Measurements from ENCODE around the gene C18orf63.
"Not testable (repeated sequence)": the region's sequence is repeated elsewhere in the genome, so short reads cannot be mapped to it uniquely, and the experiment has no call there.

C18orf63 gene

DNA sequence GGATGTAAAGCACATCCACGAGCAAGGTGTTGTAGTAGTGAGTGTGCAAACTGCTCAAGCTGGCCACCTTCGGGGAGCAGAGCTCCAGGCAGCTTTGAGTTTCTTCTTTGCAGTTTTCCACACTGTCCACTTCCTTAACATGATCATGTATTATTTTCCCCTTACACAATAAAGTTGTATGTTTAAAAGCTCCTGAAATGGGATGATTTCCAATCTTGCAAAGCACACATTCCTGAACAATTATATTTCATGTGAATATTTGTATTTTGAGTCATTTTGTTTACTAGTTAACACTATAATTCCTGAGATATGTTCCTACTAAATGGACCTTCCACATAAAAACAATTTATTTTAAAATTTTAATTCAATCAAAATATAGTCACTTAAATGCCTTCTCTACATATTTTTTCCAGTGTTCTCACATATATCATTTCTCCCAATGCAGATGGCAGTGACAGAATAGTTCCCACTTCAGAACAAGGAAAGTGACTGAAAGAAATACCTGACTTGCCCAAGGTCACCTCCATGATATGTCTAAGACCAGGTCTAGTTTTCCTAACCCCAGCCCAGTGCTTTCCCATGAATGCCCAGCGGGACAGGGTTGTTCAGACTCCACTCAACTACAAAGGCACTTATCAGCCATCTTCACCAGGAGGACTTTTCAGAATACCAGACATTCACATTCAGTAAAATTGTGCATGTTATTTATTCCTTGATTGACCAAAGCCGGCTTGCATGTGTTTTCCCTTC lies 29.4 kb upstream of the C18orf63 start:
- no peak for DNase-seq (ENCODE audit: low read depth, low spot score)

DNA sequence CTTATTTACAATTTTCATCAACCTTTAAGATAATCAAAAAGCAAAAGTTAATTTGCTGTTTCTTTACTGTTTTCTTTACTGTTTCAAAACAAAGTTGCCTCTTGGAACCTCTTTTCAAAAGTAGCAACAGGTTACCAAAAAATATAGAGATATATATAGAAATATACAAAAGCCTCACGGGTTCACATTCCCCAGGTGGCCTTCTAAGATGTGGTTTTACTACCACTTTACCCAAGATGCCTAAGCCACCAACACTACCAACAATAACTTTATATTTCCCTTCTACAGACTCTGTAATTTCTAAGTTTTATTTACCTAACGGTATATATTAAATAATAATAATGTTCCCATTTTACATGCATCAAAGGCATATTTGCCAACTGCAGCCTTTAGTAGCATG lies 28.8 kb upstream of the C18orf63 start:
- no peak for DNase-seq (ENCODE audit: low read depth, low spot score)

DNA sequence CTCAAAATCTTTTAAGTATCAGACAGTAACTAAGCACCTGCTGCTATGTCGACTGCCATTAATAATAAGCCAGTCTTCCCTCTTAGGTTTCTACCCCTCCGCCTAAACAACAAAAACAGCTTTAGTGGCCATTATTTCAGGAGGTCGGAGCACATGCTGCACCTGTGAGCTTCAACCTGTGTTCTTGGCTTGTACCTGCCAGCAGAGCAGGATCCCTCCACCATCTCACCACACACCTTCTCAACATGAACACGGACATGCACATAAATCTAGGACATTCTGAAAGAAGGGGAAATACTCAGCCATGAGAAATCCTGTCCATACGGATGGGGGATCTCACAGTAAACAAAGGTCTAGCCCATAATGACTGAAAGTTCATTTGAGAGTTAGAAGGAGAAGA lies 27.6 kb upstream of the C18orf63 start:
- DNase-seq (ENCODE audit: low read depth, low spot score) = no peak

DNA sequence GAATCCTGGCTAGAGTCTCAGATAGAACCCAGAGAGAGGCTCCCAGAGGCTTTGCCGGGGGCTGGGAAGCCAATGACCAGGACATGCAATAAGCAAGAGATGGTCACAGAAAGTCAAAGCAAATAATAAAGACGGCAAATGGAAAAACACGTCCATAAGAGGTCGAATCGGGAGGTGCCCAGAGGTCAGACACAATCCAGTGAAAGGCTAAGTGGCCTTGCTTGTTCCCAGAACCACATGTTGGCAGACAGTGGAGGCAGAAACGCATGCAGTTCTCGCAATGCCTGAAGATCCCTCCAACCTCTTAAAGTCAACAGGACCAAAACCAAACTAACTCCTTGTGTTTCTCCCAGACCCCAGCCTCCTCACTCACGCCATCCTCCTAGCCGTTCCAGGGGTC lies 26.9 kb upstream of the C18orf63 start:
- DNase-seq (ENCODE audit: low read depth, low spot score) = no peak

DNA sequence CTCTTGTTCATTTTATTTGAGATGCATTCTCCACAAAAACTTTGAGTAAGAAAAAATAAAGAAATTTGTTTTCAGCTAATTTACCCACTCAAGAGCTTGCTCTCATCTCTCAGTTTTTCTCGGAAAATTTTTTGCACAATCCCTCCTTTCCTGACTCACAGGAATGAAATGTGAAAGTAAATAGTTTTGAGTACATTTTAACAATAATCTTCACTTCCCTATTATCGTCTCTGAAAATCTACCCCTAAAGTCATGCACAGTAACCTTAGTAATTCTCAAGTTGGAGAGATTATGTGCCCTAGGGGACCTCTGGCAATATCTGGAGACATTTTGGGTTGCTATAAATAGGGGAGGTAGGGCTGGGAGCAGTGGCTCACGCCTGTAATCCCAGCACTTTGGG lies 26.5 kb upstream of the C18orf63 start:
- no peak for DNase-seq (ENCODE audit: low read depth, low spot score)

DNA sequence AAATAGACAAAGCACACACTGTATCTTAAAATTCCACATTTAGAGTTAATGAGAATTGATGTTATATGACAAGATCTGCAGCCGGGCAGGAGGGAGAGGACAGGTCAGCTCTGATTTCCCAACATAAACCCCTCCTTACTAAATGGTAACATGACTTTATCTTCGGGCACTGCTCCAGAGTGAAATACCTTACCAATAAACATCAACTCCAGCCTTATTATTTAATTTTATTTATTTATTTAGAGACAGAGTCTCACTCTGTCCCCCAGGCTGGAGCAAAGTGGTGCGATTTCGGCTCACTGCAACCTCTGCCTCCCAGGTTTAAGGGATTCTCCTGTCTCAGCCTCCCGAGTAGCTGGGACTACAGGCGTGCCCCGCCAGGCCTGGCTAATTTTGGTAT lies 25.6 kb upstream of the C18orf63 start:
- DNase-seq (ENCODE audit: low read depth, low spot score) = no peak

DNA sequence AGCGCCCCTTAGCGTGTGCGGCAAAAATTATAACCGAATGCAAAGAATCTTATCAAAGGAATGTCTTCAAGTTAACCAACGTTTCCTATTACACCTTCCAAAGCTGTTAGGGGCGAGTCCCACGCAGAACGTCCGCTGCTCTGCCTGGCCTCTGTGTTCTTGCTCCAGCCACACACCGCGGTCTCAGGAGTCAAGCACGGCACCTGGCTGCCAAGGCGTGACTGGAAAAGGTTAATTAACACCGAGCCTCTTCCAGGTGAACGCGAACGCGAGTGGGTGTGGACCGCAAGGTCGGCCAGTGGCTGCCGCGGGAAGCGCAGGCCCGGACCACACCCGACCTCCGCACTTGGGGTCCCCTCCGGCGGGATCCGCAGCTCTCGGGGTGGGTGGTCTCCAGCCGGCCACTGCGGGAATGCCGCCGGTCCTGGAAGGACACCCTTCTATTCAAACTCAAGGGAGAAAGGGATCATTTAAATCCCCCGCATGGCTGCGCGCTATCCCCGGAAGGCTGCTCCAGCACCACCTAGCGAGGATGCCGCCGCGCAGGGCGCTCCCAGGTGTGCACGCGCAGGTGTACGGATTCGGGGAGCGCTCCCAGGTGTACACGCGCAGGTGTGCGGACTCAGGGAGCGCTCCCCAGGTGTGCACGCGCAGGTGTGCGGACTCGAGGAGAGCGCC lies 24.7 kb upstream of the C18orf63 start:
- DNase-seq (ENCODE audit: low read depth, low spot score) = no peak

DNA sequence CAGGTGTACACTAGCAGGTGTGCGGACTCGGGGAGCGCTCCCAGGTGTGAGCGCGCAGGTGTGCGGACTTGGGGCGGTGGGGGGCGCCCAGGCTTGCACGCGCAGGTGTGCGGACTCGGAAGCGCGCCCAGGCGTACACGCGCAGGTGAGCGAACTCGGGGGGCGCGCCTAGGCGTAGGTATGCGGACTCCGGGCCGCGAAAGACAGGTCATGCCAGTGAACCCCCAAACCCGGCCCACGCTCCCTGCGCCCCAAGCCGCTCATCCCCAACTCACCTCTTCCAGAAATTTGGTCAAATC lies 24.2 kb upstream of the C18orf63 start:
- no peak for DNase-seq (ENCODE audit: low read depth, low spot score)

DNA sequence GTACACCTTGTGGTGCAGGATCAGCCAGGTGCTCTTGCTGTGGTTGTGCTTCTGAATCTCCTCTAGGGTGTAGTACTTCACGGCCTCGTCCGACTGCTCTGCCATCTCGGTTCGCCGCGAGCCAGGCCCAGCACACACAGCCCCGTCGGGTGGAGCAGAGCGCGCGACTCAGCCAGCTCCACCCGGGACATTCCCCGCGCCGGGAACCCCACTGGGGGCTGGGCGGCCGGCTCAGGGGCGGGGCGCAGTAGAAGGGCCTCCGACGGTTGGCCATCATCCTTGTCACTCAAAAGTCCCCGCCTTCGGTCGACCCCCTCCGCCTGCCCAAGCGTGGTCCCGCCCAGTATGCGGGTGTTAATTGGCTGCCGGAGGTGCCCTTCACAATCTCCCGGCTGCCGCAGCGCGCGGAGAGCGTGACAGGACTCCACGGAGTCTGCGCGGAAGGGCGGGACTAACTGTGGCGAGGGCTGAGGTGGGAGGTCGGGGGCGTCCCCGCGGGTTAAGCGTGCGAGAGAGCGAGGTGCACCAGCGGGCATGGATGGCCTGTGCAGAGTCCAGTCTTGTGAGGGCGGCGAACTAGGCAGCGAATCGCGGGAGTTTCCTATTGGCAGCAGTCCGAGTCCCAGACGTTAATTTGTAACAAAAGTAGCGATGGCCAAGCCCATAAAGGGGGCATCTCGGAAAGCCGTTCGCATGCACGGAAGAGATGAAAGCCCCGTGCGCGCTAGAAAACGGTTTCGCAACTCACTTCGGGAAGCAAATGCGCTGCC lies 23.7 kb upstream of the C18orf63 start, which contains the start of gene CYB5A:
Gene CYB5A, minus strand, starts transcription at position 193 of the 770 bp plus-strand sequence. Its CDS starts 88 bp downstream, at position 105.
- DNase-seq (ENCODE audit: low read depth, low spot score) = no peak

DNA sequence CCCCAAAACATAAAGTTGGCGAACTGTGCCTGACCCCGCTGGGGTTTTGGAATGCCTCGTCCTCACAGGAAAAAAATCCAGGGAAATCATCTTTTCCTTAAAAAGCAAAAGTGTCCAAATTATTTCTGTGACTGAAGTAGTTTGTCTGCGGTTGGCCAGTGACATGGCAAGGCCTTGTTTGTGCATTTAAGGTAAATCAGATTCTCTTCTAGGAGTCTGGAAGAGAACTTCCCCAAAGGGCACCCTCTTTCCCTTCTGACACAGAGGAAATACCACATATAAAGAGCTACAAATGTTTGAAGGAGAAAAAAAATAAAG lies 23.1 kb upstream of the C18orf63 start:
- no peak for DNase-seq (ENCODE audit: low read depth, low spot score)

DNA sequence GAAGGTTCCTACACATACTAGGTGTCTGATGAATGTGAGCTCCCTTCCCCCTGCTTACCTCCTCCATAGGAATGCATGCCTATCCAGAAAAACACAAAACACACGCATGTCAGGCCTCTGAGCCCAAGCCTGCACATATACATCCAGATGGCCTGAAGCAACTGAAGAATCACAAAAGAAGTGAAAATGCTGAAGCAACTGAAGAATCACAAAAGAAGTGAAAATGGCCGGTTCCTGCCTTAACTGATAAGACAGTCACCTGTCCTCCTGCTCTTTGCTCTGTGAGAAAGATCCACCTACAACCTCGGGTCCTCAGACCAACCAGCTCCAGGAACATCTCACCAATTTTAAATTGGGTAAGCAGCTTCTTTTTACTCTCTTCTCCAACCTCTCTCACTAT lies 22.7 kb upstream of the C18orf63 start:
- not testable (repeated sequence) for DNase-seq (ENCODE audit: low read depth, low spot score)

DNA sequence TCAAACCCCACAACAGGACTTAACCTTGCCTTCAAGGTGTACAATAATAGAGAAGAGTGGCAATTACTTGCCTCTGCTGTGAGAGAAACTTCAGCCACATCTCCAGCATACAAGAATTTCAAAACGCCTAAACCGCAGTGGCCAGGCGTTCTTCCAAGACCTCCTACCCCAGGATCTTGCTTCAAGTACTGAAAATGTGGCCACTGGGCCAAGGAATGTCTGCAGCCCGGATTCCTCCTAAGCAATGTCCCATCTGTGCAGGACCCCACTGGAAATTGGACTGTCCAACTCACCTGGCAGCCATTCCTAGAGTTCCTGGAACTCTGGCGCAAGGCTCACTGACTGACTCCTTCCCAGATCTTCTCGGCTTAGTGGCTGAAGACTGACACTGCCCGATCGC lies 21.1 kb upstream of the C18orf63 start:
- DNase-seq (ENCODE audit: low read depth, low spot score) = no peak

DNA sequence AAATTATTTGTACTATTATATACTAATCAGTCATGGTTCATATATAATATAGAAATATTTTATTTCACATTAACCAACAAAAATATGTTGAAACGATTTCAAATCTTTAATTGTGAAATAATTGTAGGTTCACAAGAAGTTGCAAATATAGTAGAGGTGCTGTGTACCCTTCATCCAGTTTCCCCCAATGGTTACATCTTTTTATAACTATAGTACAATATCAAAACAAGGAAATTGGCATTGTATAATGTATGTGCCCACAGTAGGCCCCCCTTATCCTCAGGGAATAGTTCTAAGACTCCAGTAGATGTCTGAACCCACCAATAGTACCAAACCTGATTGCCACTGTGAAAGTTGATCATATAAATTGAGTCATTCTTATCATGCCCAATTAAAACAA lies 16.5 kb upstream of the C18orf63 start:
- DNase-seq (ENCODE audit: low read depth, low spot score) = no peak

DNA sequence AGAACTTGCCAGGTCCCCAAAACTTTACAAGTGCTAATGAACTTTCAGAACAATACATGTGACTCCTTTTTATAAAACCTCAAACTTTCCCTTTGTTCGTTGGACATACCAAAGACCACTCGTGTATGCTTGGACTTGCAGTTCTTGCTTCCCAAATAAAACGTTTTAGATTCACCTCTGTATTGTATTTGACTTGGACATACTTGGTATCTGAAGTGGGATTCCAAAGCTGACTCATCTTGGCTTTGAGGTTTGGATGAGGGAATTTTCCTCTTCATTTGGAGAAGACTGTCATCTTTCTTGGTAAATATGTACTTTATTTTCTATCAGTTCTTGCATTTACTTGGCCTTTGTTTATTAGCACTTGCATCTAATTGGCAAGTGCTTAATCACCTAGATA lies 15.9 kb upstream of the C18orf63 start:
- no peak for DNase-seq (ENCODE audit: low read depth, low spot score)

DNA sequence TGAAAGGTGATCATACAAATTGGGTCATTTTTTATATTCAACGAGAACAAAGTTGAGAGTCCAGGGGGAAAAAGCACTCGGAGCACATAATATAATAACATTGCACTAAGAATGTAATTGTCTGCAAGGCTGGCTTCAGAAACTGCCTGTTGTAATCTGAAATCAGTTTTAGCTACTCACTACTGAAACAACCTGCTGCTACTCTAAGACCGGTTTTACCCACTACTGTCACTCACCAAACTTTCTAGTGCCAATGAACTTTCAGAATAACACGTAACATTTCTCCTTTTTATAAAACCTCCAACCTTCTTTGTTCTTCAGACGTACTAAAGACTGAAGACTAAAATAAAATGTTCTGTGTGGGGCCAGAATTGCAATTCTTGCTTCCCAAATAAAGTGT lies 12.3 kb upstream of the C18orf63 start:
- no peak for DNase-seq (ENCODE audit: low read depth, low spot score)

DNA sequence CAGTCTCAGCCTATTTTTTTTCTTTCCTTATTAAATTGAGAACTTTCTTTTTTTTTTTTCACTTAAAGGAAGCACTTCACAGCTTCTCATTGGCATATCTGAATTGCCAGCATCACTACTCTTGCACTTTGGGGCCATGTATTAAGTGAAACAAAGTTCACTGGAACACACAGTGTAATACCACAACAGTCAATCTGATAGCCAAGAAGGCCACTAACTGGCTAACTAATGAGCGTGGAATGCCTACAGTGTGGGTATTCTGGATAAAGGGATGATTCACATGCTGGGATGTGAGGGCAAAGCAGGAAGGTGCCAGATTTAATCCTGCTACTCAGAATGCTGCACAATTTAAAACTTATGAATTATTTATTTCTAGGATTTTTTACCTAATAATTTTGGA lies 11.7 kb upstream of the C18orf63 start:
- DNase-seq (ENCODE audit: low read depth, low spot score) = no peak

DNA sequence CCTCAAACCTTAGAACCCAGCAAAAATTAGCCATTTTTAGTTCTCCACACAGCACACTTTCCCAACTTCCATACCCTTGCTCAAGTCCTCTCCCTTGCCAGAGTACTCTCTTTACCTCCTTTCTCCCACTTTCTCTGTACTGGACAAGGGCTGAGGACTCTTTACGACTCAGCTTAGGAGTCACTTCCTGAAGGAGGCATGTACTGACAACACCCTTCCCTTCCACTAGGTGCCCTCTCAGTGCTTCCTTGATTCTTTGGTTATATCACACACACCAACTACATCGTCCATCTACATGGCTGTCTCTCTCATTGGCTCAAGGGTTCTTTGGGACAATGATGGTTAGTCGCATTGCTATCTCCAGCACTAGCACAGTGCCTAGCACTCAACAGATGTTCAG lies 5.2 kb upstream of the C18orf63 start:
- no peak for DNase-seq (ENCODE audit: low read depth, low spot score)

DNA sequence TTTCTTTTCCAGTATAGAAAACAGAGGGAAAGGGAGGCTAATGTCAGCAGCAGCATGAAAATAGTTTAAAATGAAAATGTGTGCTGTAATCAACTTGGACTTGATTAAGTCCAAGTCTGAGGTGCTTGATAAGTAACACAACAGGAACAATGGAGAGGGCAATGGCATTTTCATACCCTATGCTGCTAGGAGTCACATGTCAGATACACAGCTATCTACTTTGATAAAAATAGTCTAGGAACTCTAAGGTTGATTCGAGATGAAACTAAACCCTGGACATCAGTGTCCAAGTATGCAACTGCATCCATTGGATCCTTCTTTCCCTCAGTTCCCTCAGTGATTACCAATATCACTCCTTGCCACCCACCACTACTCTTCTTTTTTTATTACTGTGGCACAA lies 4.6 kb upstream of the C18orf63 start:
- DNase-seq (ENCODE audit: low read depth, low spot score) = no peak

DNA sequence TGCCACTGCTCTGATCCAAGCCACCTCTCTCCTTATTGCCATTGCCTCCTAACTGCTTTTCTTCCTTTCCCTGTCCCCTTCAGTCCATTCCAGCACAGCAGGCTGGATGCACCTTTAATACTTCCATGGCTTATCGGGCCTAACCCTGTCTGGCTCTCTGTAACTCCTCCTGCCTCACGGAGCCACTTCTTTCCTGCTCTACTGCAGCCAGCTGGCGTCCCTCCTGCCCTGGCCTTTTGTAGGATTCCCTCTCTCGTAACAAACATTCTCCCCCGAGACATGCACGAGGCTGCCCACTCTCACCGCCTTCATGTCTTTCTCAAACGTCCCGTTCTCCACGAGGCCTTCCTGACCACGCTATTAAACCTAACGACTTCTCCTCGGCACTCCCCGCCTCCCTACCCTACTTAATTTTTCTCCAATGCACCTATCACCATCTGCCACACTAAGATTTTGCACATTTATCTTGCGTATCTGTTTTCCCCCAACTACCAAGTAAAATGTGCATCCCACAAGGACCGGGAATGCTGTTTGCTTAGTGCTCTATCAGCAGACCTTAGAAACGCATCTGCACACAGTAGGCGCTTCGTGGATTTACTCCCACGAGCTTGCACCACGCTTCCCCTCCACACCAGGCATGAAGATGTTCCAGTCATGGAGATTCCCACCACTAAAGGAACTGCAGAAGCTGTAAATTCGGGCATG lies 728 bp upstream of the C18orf63 start:
- no peak for DNase-seq (ENCODE audit: low read depth, low spot score)

DNA sequence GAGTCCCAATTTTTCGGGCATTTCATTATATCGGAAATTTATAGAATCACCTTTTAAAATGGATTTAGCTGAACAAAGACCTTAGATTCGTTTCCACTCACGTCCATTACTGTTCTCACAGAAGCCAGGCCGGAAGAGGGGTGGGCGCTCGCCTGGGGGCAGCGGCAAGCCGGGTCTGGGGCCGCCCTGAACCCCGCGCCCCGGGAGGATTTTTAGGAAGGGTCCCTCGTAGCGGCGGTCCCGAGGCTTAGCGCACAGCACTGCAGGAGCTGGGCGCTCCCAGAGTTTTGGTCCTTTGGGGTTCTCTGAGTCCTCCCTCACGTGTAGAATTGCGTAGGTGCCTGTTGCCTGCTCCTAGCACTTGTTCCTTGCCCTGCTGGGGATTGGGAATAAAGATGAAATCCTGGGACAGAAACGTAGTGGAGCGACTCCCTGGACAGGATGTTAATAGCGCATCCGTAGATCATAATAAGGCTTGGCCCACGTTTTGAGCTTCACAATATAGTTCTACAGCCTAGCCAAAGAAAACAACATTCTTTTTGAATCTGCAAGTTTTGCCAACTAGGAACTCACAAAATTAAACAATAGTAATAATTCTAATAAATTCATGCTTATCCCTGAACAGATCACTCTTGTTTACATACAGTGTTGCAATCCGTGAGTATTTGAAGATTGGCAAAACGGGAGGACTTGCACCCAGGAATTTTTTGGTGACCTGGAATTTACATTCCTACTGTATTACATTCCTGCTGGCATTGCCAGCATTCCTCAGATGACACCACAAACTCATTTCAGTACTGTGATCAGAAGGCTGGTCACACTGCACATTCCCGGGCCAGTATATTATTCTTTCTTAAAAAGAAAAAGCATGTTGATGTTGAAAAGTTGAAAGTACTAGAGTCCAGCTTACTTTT lies 875 bp downstream of the C18orf63 start:
- DNase-seq (ENCODE audit: low read depth, low spot score) = peak; percentile 40

DNA sequence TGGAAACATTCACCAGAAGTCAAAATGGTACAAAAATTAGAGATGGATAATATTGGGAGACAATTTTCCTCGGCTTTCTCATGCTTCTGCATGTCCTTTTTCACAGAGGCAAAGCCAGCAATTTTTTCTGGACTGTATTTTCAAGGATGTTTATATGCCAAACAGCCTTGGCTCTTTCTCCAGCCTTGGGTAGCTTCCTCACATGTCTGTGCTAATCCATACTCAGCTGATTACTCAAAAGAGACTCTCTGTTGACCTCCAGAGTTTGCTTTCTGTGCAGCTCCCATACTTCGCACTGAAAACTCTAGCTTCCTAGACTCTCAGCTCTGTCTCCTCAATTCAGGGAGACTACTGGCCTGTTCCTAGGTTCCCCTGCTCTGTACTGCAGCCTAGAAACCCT lies 10.6 kb downstream of the C18orf63 start:
- no peak for DNase-seq (ENCODE audit: low read depth, low spot score)

Data from iPS DF 19.7 (cell line).